ENCODE measurements around the gene SLC35G4. TPM values are rescaled to one million over a fixed set of nuclear protein-coding genes. Genes with fewer than 3 reads are reported as not detected.

Gene SLC35G4
- total and polyA plus RNA-seq, 2 donors (not counting 1 experiment from before 2014, with no cell fraction given): not detected

DNA sequence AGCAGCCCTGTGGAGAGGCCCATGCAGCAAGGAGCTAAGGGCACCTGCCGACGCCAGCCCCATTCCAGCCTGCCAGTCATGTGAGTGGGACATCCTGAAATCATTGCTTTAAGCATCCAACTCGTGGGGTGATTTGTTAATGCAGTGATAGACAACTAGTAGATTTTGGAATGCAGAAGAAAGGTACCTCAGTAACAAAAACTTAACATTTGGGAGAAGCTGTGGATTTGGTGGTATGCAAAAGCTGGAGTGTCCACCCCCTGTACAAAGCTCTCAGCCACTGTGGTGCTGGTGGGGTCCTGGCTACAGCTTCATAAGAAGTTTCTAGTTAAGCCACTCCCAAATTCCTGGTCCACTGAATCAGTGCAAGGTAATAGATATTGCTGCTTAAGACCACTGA, 42.5 kb downstream of the SLC35G4 start:
- intact Hi-C loops (cut with micrococcal nuclease): no loop called here
- Mint-ChIP-seq H3K4me1 (peaks cover 4% of the 10 kb centered on the region), H3K27ac (no peak overlapping the region), H3K4me3 (no peak overlapping the region), H3K27me3 (peaks cover 32% of the 10 kb centered on the region), H3K9me3 (ENCODE audit: insufficient read depth) (peaks cover 4% of the 10 kb centered on the region)
- DNase-seq: no peak
- H3K4me2 ChIP-seq (replicated peaks; ENCODE audit: low read depth, low read length, poor library complexity, severe bottlenecking): no peak overlapping the region
- H4K20me1 ChIP-seq (ENCODE audit: control insufficient read depth, insufficient read depth, low read length, poor library complexity, severe bottlenecking): no peaks in the 10 kb centered on the region
- peaks cover 0 to 16% (median 2%) of the 10 kb centered on the region in 4 experiments for H3K27me3 ChIP-seq (replicated peaks in 1 of 4; ENCODE audit: control extremely low read depth in 1 of 4, control insufficient read depth in 3 of 4, insufficient read depth in 4 of 4, low read length in 3 of 4)
- no peak overlapping the region for H3K4me3 ChIP-seq (ENCODE audit: control extremely low read depth in 1 of 5, extremely low read depth in 1 of 5, insufficient read depth in 1 of 5, low read depth in 2 of 5, low read length in 4 of 5)
- H3K27ac ChIP-seq (ENCODE audit: low read length in 2 of 2): no peak overlapping the region
- no peaks in the 10 kb centered on the region for H3K79me2 ChIP-seq (ENCODE audit: control insufficient read depth, insufficient read depth, low read length)
- no peak overlapping the region for H3K9ac ChIP-seq (ENCODE audit: low read length)
- POLR2A ChIA-PET: no interaction called here
- peaks cover 0 to 10% (median 0%) of the 10 kb centered on the region in 3 donors for H3K9me3 ChIP-seq (ENCODE audit: control extremely low read depth in 1 of 3, control insufficient read depth in 2 of 3, insufficient read depth in 1 of 3, low read length in 2 of 3)
- peaks cover 0 to 3% of the 10 kb centered on the region in 2 donors for H3K4me1 ChIP-seq (ENCODE audit: control insufficient read depth in 2 of 2, insufficient read depth in 2 of 2, low read length in 2 of 2)
- H3K36me3 ChIP-seq (replicated peaks in 1 of 2; ENCODE audit: control extremely low read depth in 1 of 2, control insufficient read depth in 1 of 2, extremely low read depth in 1 of 2, insufficient read depth in 2 of 2, low read length in 1 of 2): no peaks in the 10 kb centered on the region
- CTCF ChIA-PET: no interaction called here
- 93% methylated on average over 2 of the region's 3 CpGs for WGBS (ENCODE audit: insufficient coverage)
- ATAC-seq (ENCODE audit: low read depth): no peak
- H2AFZ ChIP-seq (ENCODE audit: insufficient read depth, low read depth, low read length, poor library complexity, severe bottlenecking): no peak overlapping the region
- TF ChIP-seq EZH2 (IDR thresholded peaks at IDR 0.05; ENCODE audit: borderline replicate concordance, insufficient read depth, low read depth, low read length, poor library complexity, severe bottlenecking): no peak
- no peak for TF ChIP-seq CTCF (IDR thresholded peaks at IDR 0.05)

DNA sequence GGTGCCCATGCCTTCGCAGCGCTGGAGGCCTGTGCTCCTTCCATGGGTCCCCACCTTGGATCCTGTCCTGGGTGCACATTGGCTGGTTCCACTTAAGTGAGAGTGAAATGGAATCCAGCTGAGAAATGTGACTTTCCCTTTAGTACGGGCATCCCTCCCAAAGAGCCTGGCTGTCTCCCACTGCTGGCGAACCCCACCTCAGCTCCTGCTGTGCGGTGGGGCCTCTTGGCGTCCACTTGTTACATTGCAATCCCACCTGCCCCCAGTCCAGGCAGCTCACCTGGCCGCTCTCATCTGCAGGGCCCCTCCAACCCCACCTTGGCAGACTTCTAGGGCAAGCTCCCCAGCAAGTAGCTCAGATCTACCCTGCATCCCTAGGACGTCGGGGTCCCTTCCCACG, 44.1 kb downstream of the SLC35G4 start:
- H3K9ac ChIP-seq (ENCODE audit: low read length): no peak overlapping the region
- ATAC-seq (ENCODE audit: low read depth): no peak
- 89% methylated on average over 8 of the region's 10 CpGs for WGBS (ENCODE audit: insufficient coverage)
- H3K27ac Mint-ChIP-seq: no peak overlapping the region
- H3K4me2 ChIP-seq (replicated peaks; ENCODE audit: low read depth, low read length, poor library complexity, severe bottlenecking): no peak overlapping the region
- intact Hi-C loops (cut with micrococcal nuclease): no loop called here
- H3K36me3 ChIP-seq (replicated peaks in 1 of 2; ENCODE audit: control extremely low read depth in 1 of 2, control insufficient read depth in 1 of 2, extremely low read depth in 1 of 2, insufficient read depth in 2 of 2, low read length in 1 of 2): no peaks in the 10 kb centered on the region
- no peak overlapping the region for H3K4me3 Mint-ChIP-seq
- peaks cover 44% of the 10 kb centered on the region for H3K27me3 Mint-ChIP-seq
- TF ChIP-seq CTCF (IDR thresholded peaks at IDR 0.05) (no peak), EZH2 (IDR thresholded peaks at IDR 0.05; ENCODE audit: borderline replicate concordance, insufficient read depth, low read depth, low read length, poor library complexity, severe bottlenecking) (no peak)
- H3K9me3 ChIP-seq (ENCODE audit: control extremely low read depth in 1 of 3, control insufficient read depth in 2 of 3, insufficient read depth in 1 of 3, low read length in 2 of 3): no peaks in the 10 kb centered on the region
- peaks cover 4% of the 10 kb centered on the region for H3K4me1 Mint-ChIP-seq
- H3K27me3 ChIP-seq (replicated peaks in 1 of 4; ENCODE audit: control extremely low read depth in 1 of 4, control insufficient read depth in 3 of 4, insufficient read depth in 4 of 4, low read length in 3 of 4): peaks cover 0 to 16% (median 2%) of the 10 kb centered on the region in 4 experiments
- H3K9me3 Mint-ChIP-seq (ENCODE audit: insufficient read depth): peaks cover 4% of the 10 kb centered on the region
- no peak overlapping the region for H3K4me3 ChIP-seq (ENCODE audit: control extremely low read depth in 1 of 5, extremely low read depth in 1 of 5, insufficient read depth in 1 of 5, low read depth in 2 of 5, low read length in 4 of 5)
- H3K4me1 ChIP-seq (ENCODE audit: control insufficient read depth in 2 of 2, insufficient read depth in 2 of 2, low read length in 2 of 2): peaks cover 0 to 3% of the 10 kb centered on the region in 2 donors
- H4K20me1 ChIP-seq (ENCODE audit: control insufficient read depth, insufficient read depth, low read length, poor library complexity, severe bottlenecking): no peaks in the 10 kb centered on the region
- no peak overlapping the region for H3K27ac ChIP-seq (ENCODE audit: low read length in 2 of 2)
- no peak overlapping the region for H2AFZ ChIP-seq (ENCODE audit: insufficient read depth, low read depth, low read length, poor library complexity, severe bottlenecking)
- no peak for DNase-seq
- ChIA-PET CTCF (no interaction called here), POLR2A (no interaction called here)
- no peaks in the 10 kb centered on the region for H3K79me2 ChIP-seq (ENCODE audit: control insufficient read depth, insufficient read depth, low read length)

Measured in B cell (primary cell).